ENCODE data around the gene NLRP5. TPM values are rescaled to one million over a fixed set of nuclear protein-coding genes. Genes with fewer than 3 reads are reported as not detected.
"Not testable (repeated sequence)": the region's sequence is repeated elsewhere in the genome, so short reads cannot be mapped to it uniquely, and the experiment has no call there.

The NLRP5 gene
- total RNA-seq, 3 donors from 2014 or later: not detected

DNA sequence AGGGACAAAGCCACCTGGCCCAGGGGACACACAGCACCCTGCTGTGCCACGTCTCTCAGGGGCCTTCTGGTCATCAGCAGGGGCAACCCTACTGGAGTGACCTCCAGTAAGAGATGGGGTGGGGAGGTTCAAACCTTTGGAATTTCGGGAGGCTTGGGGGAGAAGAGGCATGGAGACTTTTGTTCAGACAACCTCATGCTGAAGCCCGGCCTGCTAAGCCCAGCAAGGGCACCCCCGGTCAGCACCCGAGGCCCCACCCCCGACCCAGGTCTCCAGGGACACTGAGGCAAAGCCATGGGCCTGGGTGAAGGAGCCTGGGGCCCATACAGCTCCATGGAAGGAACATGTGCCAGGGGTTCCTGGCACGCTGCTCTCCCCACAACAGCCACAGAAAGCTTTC is 111.2 kb downstream of the NLRP5 start:
- H3K9me3 ChIP-seq: no peaks in the 10 kb centered on the region
- H3K36me3 ChIP-seq (ENCODE audit: low read depth): peaks cover 6% of the 10 kb centered on the region
- intact Hi-C loops (cut with DNase I, micrococcal nuclease): no loop called here
- TF ChIP-seq CTCF (IDR thresholded peaks at IDR 0.05): no peak
- DNase-seq (no peak), ATAC-seq (no peak)
- H3K4me3 ChIP-seq: no peak overlapping the region
- no peaks in the 10 kb centered on the region for H3K4me1 ChIP-seq (ENCODE audit: low read depth)

GRCh38 chr19:56098237-56098636 is 111.7 kb downstream of the NLRP5 start:
- H3K4me3 ChIP-seq; H3K36me3 ChIP-seq (ENCODE audit: low read depth); H3K4me1 ChIP-seq (ENCODE audit: low read depth); DNase-seq; intact Hi-C loops (cut with DNase I, micrococcal nuclease); ATAC-seq; H3K9me3 ChIP-seq: not testable (repeated sequence)

GRCh38 chr19:56098731-56099568 is 112.4 kb downstream of the NLRP5 start:
- no peak overlapping the region for H3K4me3 ChIP-seq
- peaks cover 6% of the 10 kb centered on the region for H3K36me3 ChIP-seq (ENCODE audit: low read depth)
- intact Hi-C loops (cut with DNase I, micrococcal nuclease): no loop called here

DNA sequence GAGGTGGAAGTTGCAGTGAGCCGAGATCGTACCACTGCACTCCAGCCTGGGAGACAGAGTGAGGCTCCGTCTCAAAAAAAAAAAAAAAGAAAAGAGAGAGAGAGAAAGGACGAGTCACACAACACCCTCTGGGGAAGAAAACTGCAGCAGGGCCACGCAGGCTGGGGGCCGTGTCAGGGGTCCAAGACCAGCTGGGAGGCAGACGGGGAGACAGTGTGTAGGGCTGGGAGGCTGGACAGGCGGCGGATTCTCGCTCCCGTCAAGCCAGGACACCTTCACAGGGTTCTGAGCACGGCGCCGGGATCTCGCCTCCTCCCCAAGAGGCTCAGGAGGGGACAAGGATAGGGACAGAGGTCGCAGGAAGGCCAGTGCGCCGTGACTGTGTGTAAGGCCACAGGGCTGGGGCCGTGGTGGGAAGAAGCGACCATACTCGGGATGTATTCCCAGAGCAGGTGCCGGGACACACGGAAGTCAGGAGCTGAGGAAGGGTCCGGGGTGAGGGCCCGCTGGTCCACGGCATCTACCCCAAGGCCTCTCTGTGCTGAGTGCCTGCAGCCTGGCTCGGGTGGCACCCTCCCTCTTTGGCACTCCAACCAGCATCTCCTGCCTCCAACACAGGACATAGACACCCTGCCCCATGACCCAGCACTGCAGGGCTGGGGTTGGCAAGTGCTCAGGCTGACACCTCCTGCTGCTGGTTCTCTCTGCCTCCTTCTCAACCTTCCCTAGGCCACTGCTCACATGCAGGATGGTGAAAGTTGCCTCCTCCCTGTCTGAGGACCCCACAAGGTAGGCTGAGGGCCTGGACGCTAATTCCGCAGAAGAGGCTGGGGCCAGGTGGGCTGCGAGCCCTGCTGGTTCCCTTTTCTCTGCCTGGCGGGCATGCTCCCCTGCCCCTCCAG is 113.3 kb downstream of the NLRP5 start:
- Histone ChIP-seq H3K4me1 (ENCODE audit: low read depth) (no peaks in the 10 kb centered on the region), H3K9me3 (no peaks in the 10 kb centered on the region), H3K36me3 (ENCODE audit: low read depth) (peaks cover 6% of the 10 kb centered on the region), H3K4me3 (no peak overlapping the region)
- TF ChIP-seq CTCF (IDR thresholded peaks at IDR 0.05): no peak
- intact Hi-C loops (cut with DNase I, micrococcal nuclease): no loop called here
- no peak for ATAC-seq
- peak in 1 of 3 donors; percentile 52 for DNase-seq

More at GRCh38 chr19:56098731-56099568, 112.4 kb downstream of the NLRP5 start:
- ATAC-seq: no peak
- DNase-seq: peak in 1 of 3 donors; percentile 49
- no peak for TF ChIP-seq CTCF (IDR thresholded peaks at IDR 0.05)
- Histone ChIP-seq H3K4me1 (ENCODE audit: low read depth) (no peaks in the 10 kb centered on the region), H3K9me3 (no peaks in the 10 kb centered on the region)

DNA sequence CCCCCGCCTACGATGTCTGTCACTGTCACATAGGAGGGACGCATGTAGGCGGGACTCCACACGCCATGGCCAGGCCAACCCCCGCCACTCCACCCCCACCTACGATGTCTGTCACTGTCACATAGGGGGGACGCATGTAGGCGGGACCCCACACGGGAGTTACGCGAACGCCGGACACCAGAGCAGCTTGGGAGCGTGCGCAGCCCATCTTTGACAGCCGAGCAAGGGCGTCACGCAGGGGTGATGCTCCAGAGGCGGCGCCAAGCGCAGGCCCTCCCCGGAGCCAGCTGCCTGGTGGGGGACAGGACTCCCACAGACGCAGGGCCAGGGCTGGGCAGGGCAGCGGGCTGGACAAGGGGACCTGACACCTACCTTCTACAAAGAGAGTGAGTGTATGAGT is 114.5 kb downstream of the NLRP5 start:
- no peak for ATAC-seq
- no peak for TF ChIP-seq CTCF (IDR thresholded peaks at IDR 0.05)
- peak in 1 of 3 donors; percentile 38 for DNase-seq
- Histone ChIP-seq H3K4me3 (no peak overlapping the region), H3K4me1 (ENCODE audit: low read depth) (peaks cover 5% of the 10 kb centered on the region), H3K9me3 (no peaks in the 10 kb centered on the region), H3K36me3 (ENCODE audit: low read depth) (peaks cover 6% of the 10 kb centered on the region)
- intact Hi-C loops (cut with DNase I, micrococcal nuclease): no loop called here
